ENCODE results near the gene SLCO3A1.

- TF ChIP-seq, protein P1, sequence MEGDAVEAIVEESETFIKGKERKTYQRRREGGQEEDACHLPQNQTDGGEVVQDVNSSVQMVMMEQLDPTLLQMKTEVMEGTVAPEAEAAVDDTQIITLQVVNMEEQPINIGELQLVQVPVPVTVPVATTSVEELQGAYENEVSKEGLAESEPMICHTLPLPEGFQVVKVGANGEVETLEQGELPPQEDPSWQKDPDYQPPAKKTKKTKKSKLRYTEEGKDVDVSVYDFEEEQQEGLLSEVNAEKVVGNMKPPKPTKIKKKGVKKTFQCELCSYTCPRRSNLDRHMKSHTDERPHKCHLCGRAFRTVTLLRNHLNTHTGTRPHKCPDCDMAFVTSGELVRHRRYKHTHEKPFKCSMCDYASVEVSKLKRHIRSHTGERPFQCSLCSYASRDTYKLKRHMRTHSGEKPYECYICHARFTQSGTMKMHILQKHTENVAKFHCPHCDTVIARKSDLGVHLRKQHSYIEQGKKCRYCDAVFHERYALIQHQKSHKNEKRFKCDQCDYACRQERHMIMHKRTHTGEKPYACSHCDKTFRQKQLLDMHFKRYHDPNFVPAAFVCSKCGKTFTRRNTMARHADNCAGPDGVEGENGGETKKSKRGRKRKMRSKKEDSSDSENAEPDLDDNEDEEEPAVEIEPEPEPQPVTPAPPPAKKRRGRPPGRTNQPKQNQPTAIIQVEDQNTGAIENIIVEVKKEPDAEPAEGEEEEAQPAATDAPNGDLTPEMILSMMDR (conservative IDR thresholded peaks at IDR 0.05 in 1 of 2, IDR thresholded peaks at IDR 0.05 in 1 of 2; ENCODE audit: low read depth in 1 of 2, low read length in 2 of 2): no peak
- no peak for TF ChIP-seq EZH2 (IDR thresholded peaks at IDR 0.05; ENCODE audit: low read length, missing control alignments)
Observed at GRCh38 chr15:91966194-91966552, 112.7 kb downstream of the SLCO3A1 start.
